ENCODE data around the gene NDUFB10.

The NDUFB10 gene

GRCh38 chr16:1975432-1976215, 16.3 kb downstream of the NDUFB10 start:
- no peak overlapping the region for H3K4me3 ChIP-seq (ENCODE audit: low read depth in 1 of 2, low read length in 2 of 2)
- H2AFZ ChIP-seq (ENCODE audit: low read depth, low read length) = no peak overlapping the region
- peaks cover 31% of the 10 kb centered on the region for H4K20me1 ChIP-seq (ENCODE audit: insufficient read depth, low read length)
- peaks cover 43% of the 10 kb centered on the region for H3K79me2 ChIP-seq (ENCODE audit: insufficient read depth, low read length)
- no peak for TF ChIP-seq EZH2 (IDR thresholded peaks at IDR 0.05; ENCODE audit: borderline replicate concordance, low read depth, low read length, severe bottlenecking)
- TF ChIP-seq, protein P1, sequence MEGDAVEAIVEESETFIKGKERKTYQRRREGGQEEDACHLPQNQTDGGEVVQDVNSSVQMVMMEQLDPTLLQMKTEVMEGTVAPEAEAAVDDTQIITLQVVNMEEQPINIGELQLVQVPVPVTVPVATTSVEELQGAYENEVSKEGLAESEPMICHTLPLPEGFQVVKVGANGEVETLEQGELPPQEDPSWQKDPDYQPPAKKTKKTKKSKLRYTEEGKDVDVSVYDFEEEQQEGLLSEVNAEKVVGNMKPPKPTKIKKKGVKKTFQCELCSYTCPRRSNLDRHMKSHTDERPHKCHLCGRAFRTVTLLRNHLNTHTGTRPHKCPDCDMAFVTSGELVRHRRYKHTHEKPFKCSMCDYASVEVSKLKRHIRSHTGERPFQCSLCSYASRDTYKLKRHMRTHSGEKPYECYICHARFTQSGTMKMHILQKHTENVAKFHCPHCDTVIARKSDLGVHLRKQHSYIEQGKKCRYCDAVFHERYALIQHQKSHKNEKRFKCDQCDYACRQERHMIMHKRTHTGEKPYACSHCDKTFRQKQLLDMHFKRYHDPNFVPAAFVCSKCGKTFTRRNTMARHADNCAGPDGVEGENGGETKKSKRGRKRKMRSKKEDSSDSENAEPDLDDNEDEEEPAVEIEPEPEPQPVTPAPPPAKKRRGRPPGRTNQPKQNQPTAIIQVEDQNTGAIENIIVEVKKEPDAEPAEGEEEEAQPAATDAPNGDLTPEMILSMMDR (IDR thresholded peaks at IDR 0.05; ENCODE audit: borderline replicate concordance, extremely low read depth, low read length, poor library complexity, severe bottlenecking) = no peak
- no peaks in the 10 kb centered on the region for H3K27me3 ChIP-seq (ENCODE audit: insufficient read depth, low read length, poor library complexity)
- H3K4me1 ChIP-seq (ENCODE audit: insufficient read depth, low read length) = peaks cover 31% of the 10 kb centered on the region
- peaks cover 54% of the 10 kb centered on the region for H3K36me3 ChIP-seq (ENCODE audit: insufficient read depth, low read length)
- ATAC-seq (ENCODE audit: insufficient read depth, low read depth) (no peak), DNase-seq (no peak)
- H3K27ac ChIP-seq (ENCODE audit: low read length) = no peak overlapping the region
- H3K4me2 ChIP-seq (ENCODE audit: insufficient read depth, low read length) = no peak overlapping the region
- H3K9ac ChIP-seq (ENCODE audit: low read depth, low read length) = no peak overlapping the region
- no peaks in the 10 kb centered on the region for H3K9me3 ChIP-seq (ENCODE audit: insufficient read depth, low read length, severe bottlenecking)

- DNase-seq (no peak), ATAC-seq (ENCODE audit: insufficient read depth, low read depth) (no peak)
- H2AFZ ChIP-seq (ENCODE audit: low read depth, low read length) = no peak overlapping the region
- H3K27me3 ChIP-seq (ENCODE audit: insufficient read depth, low read length, poor library complexity) = no peaks in the 10 kb centered on the region
- no peak overlapping the region for H3K9ac ChIP-seq (ENCODE audit: low read depth, low read length)
- no peak for TF ChIP-seq EZH2 (IDR thresholded peaks at IDR 0.05; ENCODE audit: borderline replicate concordance, low read depth, low read length, severe bottlenecking)
- TF ChIP-seq, protein P1 (IDR thresholded peaks at IDR 0.05; ENCODE audit: borderline replicate concordance, extremely low read depth, low read length, poor library complexity, severe bottlenecking) = no peak
- H3K27ac ChIP-seq (ENCODE audit: low read length) = no peak overlapping the region
- no peaks in the 10 kb centered on the region for H3K9me3 ChIP-seq (ENCODE audit: insufficient read depth, low read length, severe bottlenecking)
- peaks cover 37% of the 10 kb centered on the region for H3K79me2 ChIP-seq (ENCODE audit: insufficient read depth, low read length)
- H4K20me1 ChIP-seq (ENCODE audit: insufficient read depth, low read length) = peaks cover 31% of the 10 kb centered on the region
- H3K4me2 ChIP-seq (ENCODE audit: insufficient read depth, low read length) = no peak overlapping the region
- H3K4me1 ChIP-seq (ENCODE audit: insufficient read depth, low read length) = peaks cover 26% of the 10 kb centered on the region
- peaks cover 54% of the 10 kb centered on the region for H3K36me3 ChIP-seq (ENCODE audit: insufficient read depth, low read length)
- H3K4me3 ChIP-seq (ENCODE audit: low read depth in 1 of 2, low read length in 2 of 2) = no peak overlapping the region
Measured at GRCh38 chr16:1976216-1976520, 16.8 kb downstream of the NDUFB10 start.

- ATAC-seq (ENCODE audit: insufficient read depth, low read depth) = no peak
Measured at GRCh38 chr16:1976951-1977874, 17.9 kb downstream of the NDUFB10 start.

More at GRCh38 chr16:1976951-1977874, 17.9 kb downstream of the NDUFB10 start:
- peaks cover 35% of the 10 kb centered on the region for H4K20me1 ChIP-seq (ENCODE audit: insufficient read depth, low read length)
- no peak overlapping the region for H3K27ac ChIP-seq (ENCODE audit: low read length)
- H3K79me2 ChIP-seq (ENCODE audit: insufficient read depth, low read length) = peaks cover 29% of the 10 kb centered on the region
- TF ChIP-seq, protein P1 (IDR thresholded peaks at IDR 0.05; ENCODE audit: borderline replicate concordance, extremely low read depth, low read length, poor library complexity, severe bottlenecking) = no peak
- no peak for TF ChIP-seq EZH2 (IDR thresholded peaks at IDR 0.05; ENCODE audit: borderline replicate concordance, low read depth, low read length, severe bottlenecking)
- no peak overlapping the region for H2AFZ ChIP-seq (ENCODE audit: low read depth, low read length)
- H3K36me3 ChIP-seq (ENCODE audit: insufficient read depth, low read length) = peaks cover 54% of the 10 kb centered on the region
- H3K4me1 ChIP-seq (ENCODE audit: insufficient read depth, low read length) = peaks cover 21% of the 10 kb centered on the region
- H3K9ac ChIP-seq (ENCODE audit: low read depth, low read length) = no peak overlapping the region
- H3K9me3 ChIP-seq (ENCODE audit: insufficient read depth, low read length, severe bottlenecking) = no peaks in the 10 kb centered on the region
- peaks cover 2% of the 10 kb centered on the region for H3K27me3 ChIP-seq (ENCODE audit: insufficient read depth, low read length, poor library complexity)
- H3K4me2 ChIP-seq (ENCODE audit: insufficient read depth, low read length) = no peak overlapping the region
- DNase-seq = no peak
- H3K4me3 ChIP-seq (ENCODE audit: low read depth in 1 of 2, low read length in 2 of 2) = no peak overlapping the region
